ENCODE measurements around the gene RHBG.
"Not testable (repeated sequence)": the region's sequence is repeated elsewhere in the genome, so short reads cannot be mapped to it uniquely, and the experiment has no call there.

The RHBG gene

DNA sequence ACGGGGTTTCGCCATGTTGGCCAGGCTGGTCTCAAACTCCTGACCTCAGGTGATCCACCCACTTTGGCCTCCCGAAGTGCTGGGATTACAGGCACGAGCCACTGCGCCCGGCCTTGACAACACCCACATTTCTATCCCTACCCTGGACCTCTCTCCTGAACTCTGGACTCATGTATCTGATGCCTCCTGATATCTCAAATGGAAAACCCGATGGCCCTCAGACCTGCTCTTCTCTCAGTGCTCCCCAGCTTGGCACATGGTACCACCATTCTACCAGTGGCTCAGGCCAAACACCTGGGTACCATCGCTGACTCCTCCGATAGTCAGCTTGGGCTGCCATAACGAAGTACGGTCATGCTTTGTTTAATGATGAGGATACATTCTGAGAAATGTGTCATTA is 8.5 kb upstream of the RHBG start:
- DNase-seq = no peak

DNA sequence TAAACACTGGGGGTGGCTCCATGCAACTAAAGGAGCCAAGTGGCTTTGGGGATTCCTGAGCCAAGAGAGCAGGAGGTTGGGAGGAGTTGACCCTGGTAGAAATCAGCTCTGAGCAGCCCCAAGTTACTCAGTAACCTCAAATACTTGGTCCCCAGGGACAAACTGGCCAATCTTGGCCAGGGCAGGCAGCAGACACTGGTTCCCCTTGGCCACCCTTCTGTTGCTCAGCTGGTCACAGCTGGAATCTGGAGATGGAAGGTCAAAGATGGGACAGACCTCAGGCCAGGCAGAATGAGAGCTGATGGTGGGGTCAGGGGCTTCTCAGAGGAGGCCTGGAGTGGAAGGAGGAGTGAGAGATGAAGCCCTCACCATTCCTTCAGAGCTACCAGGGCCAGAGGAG is 3.3 kb upstream of the RHBG start:
- DNase-seq = no peak

DNA sequence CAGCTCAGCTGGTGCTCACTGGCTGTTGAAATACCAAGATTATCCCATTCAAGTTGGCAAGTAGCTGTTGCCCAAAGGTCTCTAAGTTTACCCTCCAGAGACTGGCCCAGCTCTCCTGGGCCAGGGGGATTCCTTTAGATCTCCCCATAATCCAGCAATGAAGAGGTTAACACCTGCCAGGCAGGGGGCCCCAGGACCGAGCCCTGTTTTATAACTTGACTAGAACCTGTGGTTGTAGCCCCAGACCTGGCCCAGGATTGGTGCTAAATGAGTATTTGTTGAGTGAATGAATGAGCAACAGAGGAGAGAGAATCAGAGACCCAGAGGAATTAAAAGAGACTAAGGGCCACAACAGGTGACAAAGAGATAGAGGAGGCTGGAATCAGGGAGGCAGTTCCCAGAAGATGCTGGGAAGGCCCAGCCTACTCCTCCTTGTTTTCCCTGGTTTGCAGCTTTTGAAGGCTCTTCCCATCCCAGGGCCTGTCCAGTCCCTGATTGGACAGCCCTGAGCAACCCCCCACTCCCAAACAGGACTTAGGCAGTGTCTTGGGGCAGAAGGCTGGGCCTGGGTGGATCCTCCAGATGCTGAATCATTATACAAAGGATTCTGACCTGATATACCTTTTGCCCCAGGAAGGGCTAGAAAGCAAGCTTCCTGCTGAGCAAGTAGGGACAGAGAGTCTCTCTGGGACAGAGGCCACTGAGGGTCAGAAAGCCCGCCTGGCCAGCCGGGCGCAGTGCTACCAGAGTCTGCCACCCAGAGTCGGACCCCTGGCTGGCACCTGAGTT is 2.4 kb upstream of the RHBG start:
- DNase-seq = no peak

DNA sequence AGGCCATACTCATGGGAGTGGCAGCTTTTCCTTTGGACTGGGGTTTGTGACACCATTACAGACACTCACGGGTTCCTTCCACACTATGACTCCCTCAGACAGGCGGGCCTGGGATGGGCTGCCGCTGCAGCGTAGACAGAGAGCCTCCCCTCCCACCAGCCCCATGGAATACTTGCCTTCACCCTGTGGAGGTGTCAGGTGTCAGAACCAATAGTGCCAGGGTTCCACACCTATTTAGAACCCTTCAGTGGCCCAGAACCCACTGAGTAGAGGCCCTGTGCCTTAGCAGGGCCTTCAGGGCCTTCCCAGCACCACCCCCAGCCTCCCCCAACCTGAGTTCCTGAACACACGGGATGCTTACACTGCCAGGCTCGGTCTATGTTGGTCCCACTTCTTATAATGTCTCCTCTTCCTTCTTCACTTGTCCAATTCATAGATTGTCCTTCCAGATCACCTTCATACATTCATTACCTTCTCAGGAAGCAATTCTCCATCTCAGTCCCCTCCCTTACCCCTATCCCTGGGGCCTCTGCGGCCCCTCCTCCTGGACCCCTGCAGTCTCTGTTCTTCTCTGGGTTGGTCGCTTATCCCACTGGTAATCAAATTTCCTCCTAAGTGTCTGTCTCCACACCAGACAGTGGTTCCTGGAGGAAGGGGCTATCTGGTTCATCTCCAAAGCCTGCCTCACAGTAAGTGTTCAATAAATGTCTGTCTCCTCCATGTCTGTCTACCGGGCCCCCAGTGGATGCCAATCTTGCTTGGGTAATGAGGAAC is 1.4 kb upstream of the RHBG start:
- no peak for DNase-seq

DNA sequence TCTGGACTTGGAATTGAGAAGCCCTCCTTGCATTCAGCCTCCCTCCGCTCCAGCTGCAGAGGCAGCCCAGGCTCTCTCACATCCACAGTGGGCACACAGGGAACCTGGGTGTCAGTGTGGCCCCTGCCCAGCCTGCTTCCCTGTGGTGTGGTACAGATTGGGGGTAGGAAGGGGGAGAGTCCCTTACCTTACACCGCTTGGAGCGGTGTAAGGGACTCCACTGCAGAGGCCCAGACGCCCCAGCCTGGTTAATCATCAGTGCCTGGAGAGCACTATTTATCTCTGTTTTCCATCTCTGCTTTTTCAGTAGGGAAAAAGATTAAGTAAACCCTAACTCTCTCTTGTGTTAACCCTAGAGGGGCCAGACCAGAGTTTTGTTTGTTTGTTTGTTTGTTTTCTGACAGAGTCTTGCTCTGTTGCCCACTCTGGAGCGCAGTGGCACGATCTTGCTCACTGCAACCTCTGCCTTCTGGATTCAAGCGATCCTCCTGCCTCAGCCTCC is 803 bp upstream of the RHBG start:
- DNase-seq = no peak

DNA sequence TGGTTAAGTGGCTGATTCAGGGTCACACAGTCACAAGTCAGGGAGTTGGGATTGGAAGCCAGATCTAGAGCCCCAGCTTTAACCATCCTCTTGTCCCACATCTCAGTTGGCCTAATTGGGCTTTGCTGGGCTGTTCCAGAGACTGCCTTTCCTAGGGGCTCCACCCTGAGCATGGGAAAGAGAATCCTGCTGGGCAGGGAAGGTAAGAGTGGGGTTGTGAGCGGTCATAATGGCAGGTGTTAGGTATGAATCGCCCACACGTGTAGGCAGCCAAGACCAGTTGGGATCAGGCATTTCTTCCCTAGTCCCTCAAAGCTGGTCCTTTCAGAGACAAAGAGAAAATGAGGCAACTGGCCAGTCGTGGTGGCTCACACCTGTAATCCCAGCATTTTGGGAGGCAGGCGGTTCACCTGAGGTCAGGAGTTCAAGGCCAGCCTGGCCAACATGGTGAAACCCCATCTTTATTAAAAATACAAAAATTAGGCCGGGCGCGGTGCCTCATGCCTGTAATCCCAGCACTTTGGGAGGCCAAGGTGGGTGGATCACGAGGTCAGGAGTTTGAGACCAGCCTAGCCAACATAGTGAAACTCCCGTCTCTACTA is 775 bp downstream of the RHBG start:
- DNase-seq = not testable (repeated sequence)

DNA sequence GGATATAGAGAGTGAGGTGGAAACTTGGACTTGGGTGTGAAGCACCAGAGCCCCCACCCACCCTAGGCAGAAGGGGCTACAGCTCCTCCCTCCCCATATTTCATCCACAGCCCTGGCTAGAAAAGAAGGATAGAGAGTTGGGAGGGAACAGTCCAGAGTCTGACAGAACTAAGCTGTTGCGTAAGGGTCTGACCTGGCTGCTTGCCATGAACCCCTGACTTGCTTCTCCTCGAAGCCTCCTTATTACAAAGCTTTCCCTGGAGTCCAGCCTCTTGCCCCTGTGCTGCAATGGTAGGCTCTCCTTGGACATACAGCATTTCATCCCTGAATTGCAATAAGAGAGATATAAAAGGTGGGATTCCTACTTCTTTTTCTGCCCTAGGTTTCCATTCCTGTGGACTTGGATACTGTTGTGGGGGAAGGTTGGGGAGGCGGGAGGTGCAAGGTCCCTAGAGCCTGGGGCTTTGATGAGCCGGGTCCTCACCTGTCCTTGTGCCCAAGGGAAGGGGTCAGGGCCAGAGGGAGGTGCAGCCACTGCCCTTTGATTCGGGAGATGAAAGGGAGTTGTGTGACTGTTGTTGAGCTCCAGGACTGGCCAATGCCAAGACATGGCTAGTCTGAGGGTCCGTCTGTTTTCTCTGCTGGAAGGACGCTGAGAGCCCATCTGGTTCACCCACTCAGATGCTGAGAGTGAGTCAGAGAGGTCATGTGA is 2.7 kb downstream of the RHBG start:
- DNase-seq = no peak

DNA sequence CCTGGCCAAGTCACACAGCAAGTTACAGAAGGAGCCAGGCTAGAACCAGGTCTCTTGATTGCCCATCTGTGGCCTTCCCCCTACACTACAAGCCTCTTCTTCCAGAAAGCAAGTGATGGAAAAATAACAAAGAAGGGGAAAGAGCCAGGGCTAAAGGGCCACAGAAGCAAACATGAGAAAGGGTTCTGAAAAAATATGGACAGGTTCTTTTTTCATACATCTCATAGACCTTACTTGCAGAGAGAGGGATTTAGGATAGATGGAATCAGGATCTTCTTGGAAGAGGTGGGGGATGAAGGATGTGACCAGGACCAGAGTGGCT is 3.2 kb downstream of the RHBG start:
- no peak for DNase-seq

DNA sequence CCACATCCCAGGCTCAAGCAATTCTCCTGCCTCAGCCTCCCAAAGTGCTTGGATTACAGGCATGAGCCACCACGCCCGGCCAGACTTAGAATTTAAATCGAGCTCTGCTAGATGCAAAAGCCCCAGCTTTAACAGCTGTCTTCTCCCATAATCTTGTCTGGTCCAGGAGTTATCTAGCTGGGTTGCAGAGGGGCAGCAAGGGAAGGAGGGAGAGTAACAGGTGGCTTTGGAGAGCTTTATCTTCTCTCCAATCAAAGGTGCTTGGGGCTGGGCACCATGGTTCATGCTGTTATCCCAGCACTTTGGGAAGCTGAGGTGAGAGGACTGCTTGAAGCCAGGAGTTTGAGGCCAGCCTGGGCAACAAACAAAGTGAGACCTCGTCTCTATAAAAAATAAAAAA is 3.9 kb downstream of the RHBG start:
- no peak for DNase-seq

DNA sequence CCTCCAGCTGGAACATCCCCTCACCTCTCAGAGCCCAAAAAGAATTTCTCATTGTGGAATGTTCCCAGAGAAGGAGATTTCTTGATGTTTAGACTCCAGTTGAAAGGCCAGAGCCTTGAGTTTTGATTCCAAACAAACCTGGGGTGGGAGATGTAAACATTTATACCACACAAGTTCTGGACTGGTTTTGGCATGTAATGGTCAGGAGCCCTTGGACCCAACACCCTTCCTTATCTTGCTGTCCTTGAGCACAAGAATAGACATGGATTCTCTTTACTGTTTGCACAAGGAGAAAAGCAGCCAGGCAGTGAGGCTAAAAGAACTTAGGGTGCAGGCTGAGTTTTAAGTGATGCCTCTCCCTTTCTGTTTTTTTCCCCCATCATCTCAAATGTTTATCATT is 4.5 kb downstream of the RHBG start:
- DNase-seq = no peak

DNA sequence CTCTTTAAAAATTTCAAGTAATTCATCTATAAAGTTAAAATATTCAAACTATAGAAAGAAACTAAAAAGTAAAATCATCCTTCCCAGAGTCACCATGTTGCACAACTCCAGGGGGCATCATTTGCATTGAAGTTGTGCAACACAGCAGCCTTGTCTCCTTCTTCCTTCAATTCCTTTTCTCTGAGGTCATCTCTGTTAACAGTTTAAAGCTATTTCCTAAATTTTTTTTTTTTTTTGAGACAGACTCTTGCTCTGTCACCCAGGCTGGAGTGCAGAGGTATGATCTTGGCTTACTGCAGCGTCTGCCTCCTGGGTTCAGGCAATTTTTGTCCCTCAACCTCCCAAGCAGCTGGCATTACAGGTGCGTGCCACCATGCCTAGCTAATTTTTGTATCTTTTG is 7.1 kb downstream of the RHBG start:
- no peak for DNase-seq

DNA sequence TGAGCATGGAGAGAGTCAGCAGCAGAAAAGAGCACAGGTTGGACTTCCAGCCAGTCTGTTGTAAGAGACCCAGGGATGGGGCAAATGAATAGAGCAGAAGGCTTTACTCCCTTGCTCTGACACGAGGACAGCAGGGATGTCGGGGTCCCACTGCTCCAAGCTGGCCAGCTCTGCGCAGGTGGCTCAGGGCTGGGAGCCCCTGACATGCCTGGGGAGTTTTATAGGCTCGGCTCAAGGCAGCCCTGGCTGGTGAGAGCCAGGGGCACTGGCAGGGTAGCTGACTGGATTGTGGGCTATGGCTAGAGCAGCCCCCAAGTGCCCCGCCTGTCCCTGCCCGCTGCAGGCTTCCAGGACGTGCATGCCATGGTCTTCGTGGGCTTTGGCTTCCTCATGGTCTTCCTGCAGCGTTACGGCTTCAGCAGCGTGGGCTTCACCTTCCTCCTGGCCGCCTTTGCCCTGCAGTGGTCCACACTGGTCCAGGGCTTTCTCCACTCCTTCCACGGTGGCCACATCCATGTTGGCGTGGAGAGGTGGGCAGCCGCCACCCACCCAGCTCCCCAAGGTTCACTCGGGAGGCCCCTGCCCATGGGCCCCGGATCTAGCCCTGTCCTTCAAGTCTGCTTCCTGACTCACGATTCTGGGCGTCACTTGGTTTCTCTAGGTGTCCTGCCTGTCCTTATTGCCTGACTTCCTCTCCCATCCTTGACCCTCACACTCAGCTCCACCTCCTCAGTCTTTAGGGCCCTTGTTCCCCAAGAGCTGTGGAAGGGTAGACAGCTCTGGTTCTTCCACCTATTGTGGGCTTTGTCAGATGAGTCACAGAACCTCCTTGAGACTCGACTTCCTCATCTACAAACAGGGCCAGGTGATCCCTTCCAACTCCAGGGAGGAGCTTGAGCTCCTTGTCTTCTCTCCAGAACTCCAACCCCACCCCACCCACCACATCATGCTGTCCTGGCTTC is 8.2 kb downstream of the RHBG start:
- no peak for DNase-seq

DNA sequence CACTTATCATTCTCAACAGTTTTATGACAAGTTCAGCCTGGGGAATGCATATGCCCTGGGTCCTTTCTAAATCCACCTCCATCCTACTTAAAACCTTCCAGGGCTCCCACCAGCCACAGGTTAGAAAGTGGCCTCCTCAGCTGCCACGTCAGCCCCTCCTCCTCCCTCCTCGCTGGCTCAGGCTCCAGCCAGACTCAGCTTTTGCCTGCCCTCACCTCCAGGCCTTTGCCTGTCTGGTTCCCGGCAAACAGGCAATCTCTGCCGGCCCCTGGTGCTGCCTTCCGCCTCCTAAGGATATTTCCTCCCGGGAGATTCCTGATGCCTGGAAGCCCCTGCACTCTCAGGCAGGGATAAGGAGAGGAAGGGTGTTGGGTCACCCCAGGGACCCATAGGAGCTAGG is 9.5 kb downstream of the RHBG start:
- DNase-seq = no peak

DNA sequence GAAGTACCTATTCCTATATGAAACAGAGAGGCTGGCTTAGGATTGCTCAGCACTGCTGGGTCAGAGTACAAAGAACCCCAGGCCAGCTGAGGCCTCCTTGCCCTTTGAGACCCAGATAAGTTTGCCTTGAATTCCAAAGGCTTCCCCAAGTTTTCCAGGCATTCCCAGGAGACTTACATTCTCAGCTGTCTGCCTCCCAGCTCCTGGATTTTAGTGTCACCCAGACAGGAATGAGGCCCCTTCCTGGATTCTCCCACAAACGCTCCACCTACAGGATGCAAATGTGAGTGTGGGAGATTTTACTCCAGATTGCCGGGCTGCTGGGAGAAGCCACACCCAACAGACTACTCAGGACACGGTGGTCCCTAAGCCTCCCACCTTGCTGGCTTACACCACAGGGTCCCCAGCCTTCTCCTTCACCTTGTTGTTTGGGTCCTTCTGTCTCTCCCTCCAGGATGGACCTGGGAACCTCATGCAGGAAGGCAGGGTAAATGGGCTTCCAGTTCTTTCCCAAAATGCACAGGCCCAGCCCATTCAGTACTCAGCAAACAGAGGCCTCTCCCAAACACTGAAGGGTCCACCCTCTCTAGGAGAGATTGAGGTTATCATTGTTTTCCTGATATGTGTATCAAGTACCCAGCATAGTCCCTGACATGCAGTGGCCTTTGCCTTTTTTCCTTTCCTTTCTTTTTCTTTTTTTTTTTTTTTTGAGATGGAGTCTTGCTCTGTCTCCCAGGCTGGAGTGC is 10.6 kb downstream of the RHBG start:
- no peak for DNase-seq

DNA sequence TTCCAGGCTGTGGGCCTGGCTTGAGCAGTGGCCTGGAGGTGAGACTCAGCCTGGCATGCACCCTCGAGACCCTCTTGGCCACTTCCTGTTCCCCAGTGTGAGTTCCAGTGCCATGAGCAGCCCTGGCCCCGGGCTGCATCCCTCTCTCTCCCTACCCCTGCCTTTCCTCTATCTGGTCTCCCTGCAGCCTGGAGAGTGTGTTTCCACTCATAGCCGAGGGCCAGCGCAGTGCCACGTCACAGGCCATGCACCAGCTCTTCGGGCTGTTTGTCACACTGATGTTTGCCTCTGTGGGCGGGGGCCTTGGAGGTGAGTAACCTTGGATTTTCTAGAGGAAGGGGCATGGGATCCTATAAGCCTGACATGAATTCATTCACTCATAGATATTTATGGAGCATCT is 13.6 kb downstream of the RHBG start:
- no peak for DNase-seq

DNA sequence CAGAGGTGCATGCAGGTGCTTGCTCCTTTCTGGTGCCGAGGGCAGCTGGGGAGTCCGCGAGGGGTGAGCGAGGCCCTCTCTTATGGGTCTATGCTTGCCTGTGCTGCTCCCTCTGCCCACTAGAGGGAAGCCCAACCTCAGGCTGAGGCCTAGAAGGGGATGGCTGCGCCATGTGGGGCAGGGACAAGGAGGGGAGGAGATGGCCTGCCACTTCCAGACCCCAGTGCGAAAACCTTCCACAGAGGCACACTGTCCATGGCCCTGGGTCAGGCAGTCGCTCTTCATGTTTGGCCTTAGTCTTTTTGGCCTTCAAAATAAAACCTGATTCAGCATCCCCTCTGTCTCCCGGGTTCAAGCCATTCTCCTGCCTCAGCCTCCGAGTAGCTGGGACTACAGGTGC is 14.0 kb downstream of the RHBG start:
- peak; percentile 90 for DNase-seq

DNA sequence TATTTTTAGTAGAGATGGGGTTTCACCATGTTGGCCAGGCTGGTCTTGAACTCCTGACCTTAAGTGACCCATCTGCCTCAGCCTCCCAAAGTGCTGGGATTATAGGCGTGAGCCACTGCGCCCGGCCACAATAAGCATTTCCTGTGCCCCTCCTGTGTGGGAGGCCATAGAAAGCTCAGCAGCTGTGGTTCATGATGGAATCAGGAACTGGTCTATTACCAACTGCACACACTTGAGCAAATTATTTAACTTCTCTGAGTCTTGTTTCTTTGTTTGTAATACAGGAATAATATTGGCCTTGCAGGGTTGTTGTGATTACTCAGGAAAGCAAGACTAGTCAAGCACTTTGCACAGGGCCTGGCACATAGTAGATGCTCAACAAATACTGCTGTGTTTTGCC is 15.0 kb downstream of the RHBG start:
- no peak for DNase-seq

DNA sequence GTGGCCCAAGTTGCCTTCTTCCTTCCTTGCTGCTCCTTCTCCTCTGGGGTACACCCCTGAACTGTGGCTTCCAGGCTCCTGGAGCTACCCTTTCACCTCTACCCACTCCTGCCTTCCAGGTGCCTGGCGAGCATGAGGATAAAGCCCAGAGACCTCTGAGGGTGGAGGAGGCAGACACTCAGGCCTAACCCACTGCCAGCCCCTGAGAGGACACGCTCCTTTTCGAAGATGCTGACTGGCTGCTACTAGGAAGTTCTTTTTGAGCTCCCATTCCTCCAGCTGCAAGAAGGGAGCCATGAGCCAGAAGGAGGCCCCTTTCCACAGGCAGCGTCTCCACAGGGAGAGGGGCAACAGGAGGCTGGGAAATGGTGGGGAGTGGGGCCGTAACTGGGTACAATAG is 15.6 kb downstream of the RHBG start:
- no peak for DNase-seq

DNA sequence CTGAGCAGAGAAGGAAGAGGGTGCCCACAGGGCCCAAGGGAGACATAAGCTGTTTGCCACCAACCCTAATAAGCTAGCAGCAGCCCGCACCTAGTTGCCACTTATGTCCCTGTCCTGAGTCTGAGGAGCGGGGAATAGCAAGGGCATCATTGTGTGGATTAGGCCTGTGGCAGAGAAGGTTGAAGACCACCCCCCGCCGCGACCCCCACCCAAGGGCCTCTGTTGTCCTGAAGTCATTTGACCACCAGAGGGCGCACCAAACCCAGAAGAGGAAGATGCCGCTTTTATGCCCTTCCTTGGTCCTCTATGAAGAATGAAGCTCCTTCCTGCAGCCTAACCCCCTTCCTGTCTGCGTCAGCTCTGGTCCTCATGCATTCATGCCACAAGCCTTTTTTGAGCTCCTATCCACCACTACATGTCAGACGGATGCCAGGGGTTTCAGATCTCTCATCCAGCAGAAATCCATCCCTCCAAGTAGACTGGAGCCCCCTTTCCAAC is 16.6 kb downstream of the RHBG start:
- DNase-seq = peak; percentile 96

DNA sequence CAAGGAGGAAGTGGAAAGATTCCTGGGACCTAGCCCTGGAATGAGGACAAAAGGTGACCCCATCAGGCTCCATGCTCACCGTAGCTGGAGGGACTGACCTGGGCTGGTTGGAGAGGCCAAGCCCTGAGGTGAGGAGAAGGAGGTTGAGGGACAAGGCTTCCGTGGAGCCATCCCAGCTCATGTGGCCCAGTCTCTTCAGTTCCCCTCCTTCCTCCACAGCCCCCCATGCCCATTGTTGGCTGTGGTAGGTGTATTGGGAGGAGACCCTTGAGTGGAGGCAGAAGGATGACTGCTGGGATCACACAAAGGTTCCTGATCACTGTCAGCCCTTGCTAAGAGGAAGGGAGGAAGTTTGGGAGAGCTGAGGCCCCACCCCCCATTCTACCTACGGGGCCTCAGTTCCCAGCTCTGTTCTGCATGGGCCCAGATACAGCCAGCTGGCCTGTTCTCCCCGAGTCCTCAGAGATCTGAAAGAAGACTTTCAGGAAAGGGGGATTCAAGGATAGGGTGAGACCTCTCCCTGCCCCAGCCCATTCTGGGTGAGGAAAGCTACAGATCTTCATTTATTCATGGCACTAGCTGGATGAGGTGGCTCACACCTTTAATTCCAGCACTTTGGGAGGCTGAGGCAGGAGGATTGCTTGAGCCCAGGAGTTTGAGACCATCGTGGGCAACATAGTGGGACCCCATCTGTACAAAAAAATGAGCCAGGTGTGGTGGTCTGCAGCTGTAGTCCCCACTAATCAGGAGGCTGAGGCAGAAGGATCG is 17.3 kb downstream of the RHBG start:
- DNase-seq = no peak

Measured in NCI-H345 (cell line).